Esophagus squamous epithelium (tissue), 4 donors: ENCODE results near the gene MAGI1.

ENCODE experiments used
- CTCF ChIP-seq, 6 experiments: fragments of 450-650 bp in 4 of 6; fragments of 200-600 bp in 2 of 6; sonication (generic) in 2 of 6; IDR thresholded peaks; one replicate each; pipeline ENCODE4 v1.5.1; 2016 to 2019; ENCODE audit warnings: antibody characterized with exemption in 6 of 6, mild to moderate bottlenecking in 4 of 6, moderate library complexity in 4 of 6
- POLR2A ChIP-seq, 4 donors: fragments of 450-650 bp; IDR thresholded peaks; one replicate each; pipeline ENCODE4 v1.6.1; 2017; ENCODE audit warnings: antibody characterized with exemption in 4 of 4, mild to moderate bottlenecking in 4 of 4, moderate library complexity in 3 of 4

GRCh38 chr3:65993134-65993900 lies 45.4 kb downstream of the MAGI1 start:
- TF ChIP-seq POLR2A (IDR thresholded peaks at IDR 0.05) (no peak), CTCF (IDR thresholded peaks at IDR 0.05) (no peak)
